Panc1 (cell line): ENCODE data around the gene ZSCAN25. TPM values are rescaled to one million over a fixed set of nuclear protein-coding genes. Genes with fewer than 3 reads are reported as not detected.

Experiments used
- ATAC-seq: fragments of 200-7000 bp; cut with Tn5 transposase; 2 replicates; pipeline ENCODE4 v1.9.1; 2020; ENCODE audit warnings: mild to moderate bottlenecking, moderate library complexity
- BruUV-seq: library from RNA; stranded (reverse); fragments of 400-500 nt; replicated peaks from 2 replicates; lab custom pipeline; 2021; lab: Mats Ljungman, UMichigan
- CTCF ChIA-PET: fragments of 300-600 bp; sonication (Branson Sonifier 250); formaldehyde crosslinking; loops from one replicate; lab custom pipeline; 2022; ENCODE audit warnings: antibody characterized with exemption; lab: Charles Lee
- POLR2A ChIA-PET: fragments of 300-600 bp; sonication (Branson Sonifier 250); formaldehyde crosslinking; loops from one replicate; lab custom pipeline; 2022; ENCODE audit warnings: antibody characterized with exemption; lab: Charles Lee
- DNase-seq: peaks from one replicate; pipeline ENCODE4 v3.0.0-alpha.2; 2010; ENCODE audit warnings: low read depth, low spot score
- H3K27ac ChIP-seq: 2 replicates; pipeline ENCODE4 v1.5.1; 2011; ENCODE audit warnings: mild to moderate bottlenecking, low read length, inconsistent platforms
- H3K27me3 ChIP-seq: fragments of 200-500 bp; sonication (Bioruptor generic); 2 replicates; pipeline ENCODE4 v1.6.0; 2014; ENCODE audit warnings: low read length, inconsistent platforms; ENCODE audit not compliant: control insufficient read depth, insufficient read depth
- H3K36me3 ChIP-seq: fragments of 200-500 bp; sonication (Bioruptor generic); 2 replicates; pipeline ENCODE4 v1.5.1; 2014; ENCODE audit warnings: inconsistent platforms, mild to moderate bottlenecking, low read length, moderate library complexity; ENCODE audit not compliant: control insufficient read depth, insufficient read depth
- H3K4me1 ChIP-seq: 2 replicates; pipeline ENCODE4 v1.5.1; 2011; ENCODE audit warnings: inconsistent platforms, mild to moderate bottlenecking, low read length, moderate library complexity; ENCODE audit not compliant: control insufficient read depth, insufficient read depth
- H3K4me3 ChIP-seq, 2 experiments: 2 replicates each; pipeline ENCODE4 v1.5.1; 2011 to 2012; ENCODE audit warnings: low read depth in 2 of 2, low read length in 2 of 2, mild to moderate bottlenecking in 2 of 2, inconsistent platforms in 1 of 2, moderate library complexity in 1 of 2
- H3K9me3 ChIP-seq: fragments of 200-500 bp; sonication (Bioruptor generic); 2 replicates; pipeline ENCODE4 v1.5.1; 2014; ENCODE audit warnings: low read depth, mild to moderate bottlenecking, inconsistent platforms, low read length, moderate library complexity; ENCODE audit not compliant: control insufficient read depth, insufficient read depth
- POLR2AphosphoS5 ChIP-seq: IDR thresholded peaks from 2 replicates; pipeline ENCODE4 v1.6.1; 2012; ENCODE audit warnings: mild to moderate bottlenecking, low read depth, low read length, moderate library complexity
- SIN3A ChIP-seq: IDR thresholded peaks from 2 replicates; pipeline ENCODE4 v1.6.1; 2012; ENCODE audit warnings: low read depth, mild to moderate bottlenecking, low read length, moderate library complexity, borderline replicate concordance; ENCODE audit not compliant: insufficient read depth
- TCF7L2 ChIP-seq: IDR thresholded peaks from 2 replicates; pipeline ENCODE4 v1.6.1; 2011; ENCODE audit warnings: mild to moderate bottlenecking, low read depth, low read length, inconsistent platforms
- in situ Hi-C: cut with HindIII; loops from 2 replicates; pipeline ENCODE4 v1.10.0; 2016; ENCODE audit warnings: low sequenced_read_pairs, low pct_unique_long_range_greater_than_20kb
- intact Hi-C: fragments of 100-400 bp; cut with micrococcal nuclease; formaldehyde crosslinking; loops from one replicate; pipeline ENCODE4 v1.10.0; 2022; ENCODE audit not compliant: unreplicated experiment
- total RNA-seq: library from RNA; stranded (reverse); gene quantifications from one replicate; pipeline ENCODE4 v1.2.1, GENCODE V29; 2021; ENCODE audit not compliant: unreplicated experiment
- TF ChIP-seq, protein P1 (sequence below): fragments of 450-650 bp; IDR thresholded peaks from 2 replicates; pipeline ENCODE4 v1.5.1; 2017; ENCODE audit warnings: mild to moderate bottlenecking
- TF ChIP-seq, protein P2 (sequence below), 2 experiments: IDR thresholded peaks; 2 replicates each; pipeline ENCODE4 v1.6.1; 2011 to 2012; ENCODE audit warnings: low read depth in 2 of 2, control low read depth in 1 of 2, low read length in 1 of 2, mild to moderate bottlenecking in 1 of 2, moderate library complexity in 1 of 2; ENCODE audit not compliant: insufficient read depth in 1 of 2

Gene ZSCAN25
- total RNA-seq, 1 experiment from 2014 or later: 14.8 TPM

DNA sequence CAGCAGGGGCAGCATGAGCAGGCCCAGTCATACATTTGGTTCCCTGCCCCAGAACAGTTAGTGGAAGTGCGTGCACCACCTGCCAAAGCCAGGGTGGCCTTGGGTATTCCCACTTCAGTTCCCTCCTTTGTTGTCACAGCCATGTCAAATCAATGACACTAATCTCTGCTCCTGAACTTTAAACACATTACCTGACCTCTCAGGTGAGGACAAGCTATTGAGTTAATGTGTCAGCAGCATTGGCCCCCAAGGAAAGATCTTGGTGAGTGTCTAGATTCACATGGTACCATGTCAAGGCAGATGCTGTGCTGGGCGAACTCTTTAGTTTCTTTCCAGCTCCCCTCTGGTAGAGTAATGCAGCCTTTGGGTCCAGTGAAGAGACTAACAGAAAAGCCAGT lies 60.9 kb downstream of the ZSCAN25 start:
- H3K4me1 ChIP-seq: no peaks in the 10 kb centered on the region
- in situ Hi-C loops: no loop called here
- intact Hi-C loops: no loop called here
- H3K27ac ChIP-seq: no peak overlapping the region
- no peak overlapping the region for H3K4me3 ChIP-seq
- H3K9me3 ChIP-seq: no peaks in the 10 kb centered on the region
- TF ChIP-seq, protein P1, sequence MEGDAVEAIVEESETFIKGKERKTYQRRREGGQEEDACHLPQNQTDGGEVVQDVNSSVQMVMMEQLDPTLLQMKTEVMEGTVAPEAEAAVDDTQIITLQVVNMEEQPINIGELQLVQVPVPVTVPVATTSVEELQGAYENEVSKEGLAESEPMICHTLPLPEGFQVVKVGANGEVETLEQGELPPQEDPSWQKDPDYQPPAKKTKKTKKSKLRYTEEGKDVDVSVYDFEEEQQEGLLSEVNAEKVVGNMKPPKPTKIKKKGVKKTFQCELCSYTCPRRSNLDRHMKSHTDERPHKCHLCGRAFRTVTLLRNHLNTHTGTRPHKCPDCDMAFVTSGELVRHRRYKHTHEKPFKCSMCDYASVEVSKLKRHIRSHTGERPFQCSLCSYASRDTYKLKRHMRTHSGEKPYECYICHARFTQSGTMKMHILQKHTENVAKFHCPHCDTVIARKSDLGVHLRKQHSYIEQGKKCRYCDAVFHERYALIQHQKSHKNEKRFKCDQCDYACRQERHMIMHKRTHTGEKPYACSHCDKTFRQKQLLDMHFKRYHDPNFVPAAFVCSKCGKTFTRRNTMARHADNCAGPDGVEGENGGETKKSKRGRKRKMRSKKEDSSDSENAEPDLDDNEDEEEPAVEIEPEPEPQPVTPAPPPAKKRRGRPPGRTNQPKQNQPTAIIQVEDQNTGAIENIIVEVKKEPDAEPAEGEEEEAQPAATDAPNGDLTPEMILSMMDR: no peak
- no peak for TF ChIP-seq SIN3A
- no peak for TF ChIP-seq TCF7L2
- TF ChIP-seq, protein P2, sequence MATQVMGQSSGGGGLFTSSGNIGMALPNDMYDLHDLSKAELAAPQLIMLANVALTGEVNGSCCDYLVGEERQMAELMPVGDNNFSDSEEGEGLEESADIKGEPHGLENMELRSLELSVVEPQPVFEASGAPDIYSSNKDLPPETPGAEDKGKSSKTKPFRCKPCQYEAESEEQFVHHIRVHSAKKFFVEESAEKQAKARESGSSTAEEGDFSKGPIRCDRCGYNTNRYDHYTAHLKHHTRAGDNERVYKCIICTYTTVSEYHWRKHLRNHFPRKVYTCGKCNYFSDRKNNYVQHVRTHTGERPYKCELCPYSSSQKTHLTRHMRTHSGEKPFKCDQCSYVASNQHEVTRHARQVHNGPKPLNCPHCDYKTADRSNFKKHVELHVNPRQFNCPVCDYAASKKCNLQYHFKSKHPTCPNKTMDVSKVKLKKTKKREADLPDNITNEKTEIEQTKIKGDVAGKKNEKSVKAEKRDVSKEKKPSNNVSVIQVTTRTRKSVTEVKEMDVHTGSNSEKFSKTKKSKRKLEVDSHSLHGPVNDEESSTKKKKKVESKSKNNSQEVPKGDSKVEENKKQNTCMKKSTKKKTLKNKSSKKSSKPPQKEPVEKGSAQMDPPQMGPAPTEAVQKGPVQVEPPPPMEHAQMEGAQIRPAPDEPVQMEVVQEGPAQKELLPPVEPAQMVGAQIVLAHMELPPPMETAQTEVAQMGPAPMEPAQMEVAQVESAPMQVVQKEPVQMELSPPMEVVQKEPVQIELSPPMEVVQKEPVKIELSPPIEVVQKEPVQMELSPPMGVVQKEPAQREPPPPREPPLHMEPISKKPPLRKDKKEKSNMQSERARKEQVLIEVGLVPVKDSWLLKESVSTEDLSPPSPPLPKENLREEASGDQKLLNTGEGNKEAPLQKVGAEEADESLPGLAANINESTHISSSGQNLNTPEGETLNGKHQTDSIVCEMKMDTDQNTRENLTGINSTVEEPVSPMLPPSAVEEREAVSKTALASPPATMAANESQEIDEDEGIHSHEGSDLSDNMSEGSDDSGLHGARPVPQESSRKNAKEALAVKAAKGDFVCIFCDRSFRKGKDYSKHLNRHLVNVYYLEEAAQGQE (IDR thresholded peaks at IDR 0.05; ENCODE audit: insufficient read depth in 1 of 2, low read depth in 2 of 2, low read length in 1 of 2): no peak
- no peak for TF ChIP-seq POLR2AphosphoS5
- no TSS peak for BruUV-seq
- CTCF ChIA-PET: no interaction called here
- no peaks in the 10 kb centered on the region; the same call in 1 of the 2 replicates for H3K27me3 ChIP-seq
- ATAC-seq (no peak), DNase-seq (no peak)
- POLR2A ChIA-PET: no interaction called here
- no peaks in the 10 kb centered on the region for H3K36me3 ChIP-seq

DNA sequence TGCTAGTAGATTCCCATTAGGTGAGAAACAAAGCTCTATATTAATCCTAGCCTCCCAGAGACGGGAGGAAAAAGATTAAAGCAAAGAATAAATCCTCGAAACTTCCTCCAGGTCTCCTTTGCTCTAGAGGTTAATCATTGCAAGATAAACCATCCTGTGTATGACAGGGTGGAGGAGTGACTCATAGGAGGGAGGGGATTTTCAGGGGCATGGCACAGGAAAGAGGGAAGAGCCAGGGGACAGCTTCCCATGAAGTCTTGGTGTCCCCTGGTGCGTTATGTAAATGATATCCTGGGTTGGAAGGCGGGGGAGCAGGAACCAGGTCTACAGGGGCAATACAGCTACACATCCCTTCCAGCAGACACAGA lies 62.3 kb downstream of the ZSCAN25 start:
- in situ Hi-C loops: no loop called here
- BruUV-seq: no TSS peak
- ChIA-PET POLR2A (no interaction called here), CTCF (no interaction called here)
- TF ChIP-seq, protein P1: no peak
- TF ChIP-seq POLR2AphosphoS5 (no peak), TCF7L2 (no peak), SIN3A (no peak)
- TF ChIP-seq, protein P2 (IDR thresholded peaks at IDR 0.05; ENCODE audit: insufficient read depth in 1 of 2, low read depth in 2 of 2, low read length in 1 of 2): no peak
- Histone ChIP-seq H3K4me1 (no peaks in the 10 kb centered on the region), H3K4me3 (no peak overlapping the region), H3K9me3 (no peaks in the 10 kb centered on the region), H3K36me3 (no peaks in the 10 kb centered on the region), H3K27me3 (no peaks in the 10 kb centered on the region; the same call in 1 of the 2 replicates), H3K27ac (no peak overlapping the region)
- peak; percentile 60; the same call in 1 of the 2 replicates for ATAC-seq
- DNase-seq: peak; percentile 8
- intact Hi-C loops: no loop called here
